ENCODE measurements around the gene PTGDR.

GRCh38 chr14:52314595-52315354 is 47.3 kb downstream of the PTGDR start:
- TF ChIP-seq CTCF (conservative IDR thresholded peaks at IDR 0.05) (no peak), ZFX (IDR thresholded peaks at IDR 0.05) (no peak)
